HTR-8/SVneo (cell line): ENCODE data around the gene NF1.
"Not testable (repeated sequence)": the region's sequence is repeated elsewhere in the genome, so short reads cannot be mapped to it uniquely, and the experiment has no call there.

Experiments used
- DNase-seq: peaks from one replicate; pipeline ENCODE4 v3.0.0; 2011; ENCODE audit warnings: low spot score, mixed read lengths; ENCODE audit not compliant: insufficient read length
- FAIRE-seq: peaks from 2 replicates; lab custom pipeline; 2011; peaks lifted over from hg19 to GRCh38; lab: Jason Lieb, UNC

The NF1 gene

GRCh38 chr17:31074772-31075555, 19.8 kb upstream of the NF1 start:
- FAIRE-seq (peak; percentile 23), DNase-seq (no peak)

DNA sequence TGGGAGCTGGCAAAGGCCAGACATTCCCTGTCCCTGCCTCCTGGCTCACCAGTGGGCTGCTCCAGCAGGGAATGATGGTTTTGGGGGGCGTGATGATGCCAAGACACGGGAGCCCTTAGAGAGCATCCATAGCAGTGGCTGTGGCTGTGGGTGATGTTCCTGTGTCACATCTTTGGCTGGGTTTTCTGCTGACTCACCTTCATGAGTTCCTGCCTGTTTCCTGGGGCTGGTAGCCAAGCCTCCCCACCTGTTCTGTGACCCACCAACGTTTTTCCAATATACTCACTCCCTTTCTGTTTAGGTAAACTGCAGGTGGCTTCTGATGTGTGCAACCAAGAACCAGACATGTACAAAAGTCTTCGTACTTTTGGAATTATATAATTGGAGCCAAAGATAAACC, 16.5 kb upstream of the NF1 start:
- DNase-seq = no peak
- FAIRE-seq = no peak

DNA sequence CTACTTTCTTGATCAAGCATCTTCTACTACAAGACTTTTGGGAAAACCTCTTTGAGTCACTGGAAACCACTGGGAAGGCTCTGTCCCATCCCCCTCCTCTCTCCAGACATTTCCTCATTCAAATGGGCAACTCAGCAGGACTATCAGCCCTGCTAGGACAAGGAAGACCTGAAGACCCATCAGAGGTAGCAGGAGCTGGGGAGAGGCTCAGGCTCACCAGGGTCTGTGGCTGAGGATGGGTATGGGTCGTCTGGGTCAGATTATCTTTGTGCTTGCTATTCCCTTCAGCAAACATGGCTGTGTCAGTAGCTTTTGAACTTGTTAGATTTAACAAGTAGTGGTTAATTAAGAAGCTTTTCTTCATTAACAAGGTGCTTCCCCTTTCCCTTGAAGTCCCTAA, 15.0 kb upstream of the NF1 start:
- FAIRE-seq = no peak
- DNase-seq = no peak

DNA sequence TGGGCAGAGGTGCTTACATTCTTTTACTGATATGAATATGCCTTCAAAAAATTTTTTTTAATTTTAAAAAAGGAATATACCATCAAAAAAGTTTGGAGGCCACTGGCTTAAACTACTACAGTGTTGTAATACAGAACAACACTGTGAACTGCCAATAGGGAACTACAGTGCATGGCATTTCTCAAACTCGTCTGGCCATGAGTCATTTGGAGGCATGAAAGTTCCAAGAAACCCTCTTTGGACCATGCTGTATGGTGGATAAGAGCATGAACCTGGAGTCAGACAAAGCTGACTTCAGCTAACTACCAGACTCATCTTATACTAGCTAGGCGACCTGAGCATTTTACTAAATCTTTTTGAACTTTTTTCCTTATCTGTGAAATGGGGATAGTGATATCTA, 9.2 kb upstream of the NF1 start:
- FAIRE-seq = no peak
- no peak for DNase-seq

DNA sequence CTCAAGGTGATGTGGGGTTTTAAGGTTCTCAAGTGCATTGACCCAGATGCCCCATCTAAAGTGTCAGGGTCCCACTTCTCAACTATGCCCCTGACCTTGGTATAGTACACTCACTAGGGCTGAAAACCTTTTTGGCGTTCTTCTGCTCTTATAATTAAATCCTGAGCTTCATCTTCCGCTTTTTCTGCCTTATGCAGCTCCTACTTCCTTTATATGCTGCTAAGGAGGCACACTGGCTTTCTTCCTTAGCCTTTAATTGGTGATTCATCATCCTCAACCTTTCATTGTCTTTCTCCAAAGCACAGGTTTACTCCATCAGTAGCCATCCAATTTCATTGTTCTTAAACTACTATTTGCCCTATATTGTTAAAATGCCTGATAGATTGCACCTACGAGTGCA, 5.3 kb upstream of the NF1 start:
- DNase-seq = no peak
- FAIRE-seq = no peak

DNA sequence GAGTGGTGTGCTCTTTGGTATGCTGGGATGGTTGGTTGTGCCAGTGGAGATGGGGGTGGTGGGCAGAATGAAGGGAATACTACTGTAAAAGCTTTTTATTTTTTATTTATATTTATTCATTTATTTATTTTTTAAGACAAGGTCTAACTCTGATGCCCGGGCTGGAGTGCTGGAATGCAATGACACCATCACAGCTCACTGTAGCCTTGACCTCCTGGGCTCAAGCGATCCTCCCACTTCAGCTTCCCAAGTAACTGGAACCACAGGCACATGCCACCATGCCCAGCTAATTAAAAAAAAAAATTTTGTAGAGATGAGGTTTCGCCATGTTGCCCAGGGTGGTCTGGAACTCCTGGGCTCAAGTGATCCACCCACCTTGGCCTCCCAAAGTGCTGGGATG, 4.1 kb upstream of the NF1 start:
- not testable (repeated sequence) for FAIRE-seq, DNase-seq

DNA sequence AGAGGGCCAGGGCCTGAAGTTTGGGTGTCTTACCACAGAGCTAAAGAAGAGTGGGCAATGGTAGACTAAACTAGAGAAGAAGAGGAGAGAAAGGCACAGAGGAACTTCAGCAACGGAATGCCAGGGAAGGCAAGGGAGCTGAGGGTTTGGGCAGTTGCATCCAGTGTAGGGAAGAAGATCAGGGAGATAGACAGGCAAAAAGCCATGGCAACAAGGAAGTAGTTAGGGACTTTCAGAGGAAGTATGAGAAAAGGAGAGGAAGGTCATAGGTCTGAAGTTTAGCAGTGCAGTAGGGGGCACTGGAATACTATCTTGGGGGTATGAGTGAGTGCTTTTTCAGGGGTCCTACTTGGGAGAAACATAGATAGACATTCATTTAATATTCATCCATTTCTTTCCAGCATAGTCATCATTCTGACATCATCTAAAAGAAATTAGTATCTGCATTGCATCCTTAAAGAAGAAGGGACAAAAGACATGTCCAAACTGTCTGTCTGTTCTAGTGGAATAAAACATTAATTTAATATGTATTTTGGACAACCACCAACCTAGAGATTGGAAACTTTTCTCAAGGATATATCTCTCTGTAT, 2.2 kb upstream of the NF1 start:
- DNase-seq = no peak
- peak; percentile 36 for FAIRE-seq

GRCh38 chr17:31093866-31094599, 744 bp upstream of the NF1 start:
- FAIRE-seq = no peak
- peak; percentile 13 for DNase-seq

- FAIRE-seq (peak; percentile 58), DNase-seq (peak; percentile 77)
These were observed 694 bp downstream of the NF1 start for GRCh38 chr17:31095236-31096105.

DNA sequence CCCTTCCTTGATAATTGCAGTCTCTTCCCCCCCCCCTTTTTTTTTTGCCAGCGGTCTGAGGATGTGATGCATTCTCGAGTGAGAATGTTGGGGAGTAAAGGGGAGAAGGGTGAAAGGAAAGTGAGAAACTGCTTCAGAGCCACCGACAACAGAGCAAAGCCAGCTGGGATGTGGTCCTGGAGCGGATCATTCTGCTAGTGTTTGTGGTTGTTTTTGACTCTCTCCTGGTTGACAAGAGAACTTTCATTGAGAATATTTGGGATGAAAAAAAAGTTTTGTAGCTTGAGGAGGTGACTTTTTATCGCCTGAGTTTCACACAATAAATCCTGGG, 1.3 kb downstream of the NF1 start:
- FAIRE-seq (no peak), DNase-seq (peak; percentile 14)

DNA sequence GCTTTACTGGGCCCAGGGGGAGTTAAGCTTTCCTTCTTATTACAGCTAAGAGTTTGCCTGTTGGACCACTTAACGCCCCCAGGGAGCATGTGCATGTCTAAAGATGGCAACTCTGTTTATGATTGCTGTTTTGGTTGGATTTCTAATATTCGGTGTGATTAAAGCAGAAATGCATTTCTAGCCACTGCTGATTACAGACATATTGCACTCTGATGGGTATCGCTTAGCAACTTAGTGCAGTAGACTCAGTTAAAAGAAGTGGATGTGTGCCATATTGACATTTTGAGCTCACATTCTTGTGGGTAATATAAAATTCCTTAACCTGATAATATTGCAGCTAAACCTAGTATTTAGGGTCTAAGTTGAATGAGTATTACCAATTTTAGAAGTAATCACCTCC, 4.2 kb downstream of the NF1 start:
- DNase-seq = no peak
- FAIRE-seq = no peak

DNA sequence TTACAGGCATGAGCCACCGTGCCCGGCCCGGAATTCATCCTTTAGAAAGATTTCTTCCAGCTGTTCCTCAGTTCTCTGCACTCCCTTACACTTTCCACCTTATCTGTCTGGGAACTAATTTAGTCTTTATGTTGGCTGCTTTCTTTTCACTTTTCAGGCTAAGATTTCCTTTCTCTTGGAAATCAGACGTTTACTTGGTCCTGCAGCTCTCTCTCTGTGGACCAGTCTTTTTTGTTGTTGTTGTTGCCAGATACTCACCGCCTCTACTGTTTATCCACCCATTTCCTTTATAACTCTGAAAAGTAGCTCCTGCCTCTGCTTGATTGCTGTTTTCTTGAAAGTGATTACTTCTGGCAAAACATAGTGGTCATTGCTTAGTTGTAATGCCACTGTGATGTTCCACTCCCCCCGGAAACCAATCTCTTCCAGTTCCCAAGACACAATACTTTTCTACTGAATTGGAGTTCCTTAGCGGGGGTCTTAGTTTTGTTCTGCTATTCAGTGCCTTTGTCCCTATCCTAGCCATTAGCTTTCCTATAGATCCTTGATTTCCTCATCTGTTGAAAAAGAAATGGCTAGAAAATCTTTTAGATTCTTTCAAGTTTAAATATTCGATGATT, 6.2 kb downstream of the NF1 start:
- DNase-seq (no peak), FAIRE-seq (no peak)

DNA sequence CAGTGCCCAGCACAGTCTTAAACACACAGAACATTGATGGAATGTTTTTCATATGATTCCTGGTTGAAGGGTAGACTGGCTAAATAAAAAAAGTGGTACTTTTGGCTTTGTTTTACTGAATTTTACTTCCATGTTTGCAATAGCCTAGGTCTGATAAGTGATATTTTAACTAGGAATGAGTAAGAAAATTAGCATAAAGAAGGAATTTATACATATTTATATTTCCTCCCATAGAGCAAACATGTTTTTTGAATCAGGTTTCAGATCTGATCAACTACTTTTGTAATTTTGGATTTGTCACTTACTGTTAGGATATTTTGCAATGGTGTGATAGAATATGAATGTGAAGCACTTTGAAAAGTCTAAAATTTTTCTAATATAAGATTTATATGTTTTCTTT, 7.2 kb downstream of the NF1 start:
- no peak for DNase-seq
- FAIRE-seq = no peak

- FAIRE-seq (no peak), DNase-seq (no peak)
These were observed 11.2 kb downstream of the NF1 start for GRCh38 chr17:31105991-31106390.

- DNase-seq (no peak), FAIRE-seq (no peak)
These were observed 16.4 kb downstream of the NF1 start for GRCh38 chr17:31111183-31111582.

DNA sequence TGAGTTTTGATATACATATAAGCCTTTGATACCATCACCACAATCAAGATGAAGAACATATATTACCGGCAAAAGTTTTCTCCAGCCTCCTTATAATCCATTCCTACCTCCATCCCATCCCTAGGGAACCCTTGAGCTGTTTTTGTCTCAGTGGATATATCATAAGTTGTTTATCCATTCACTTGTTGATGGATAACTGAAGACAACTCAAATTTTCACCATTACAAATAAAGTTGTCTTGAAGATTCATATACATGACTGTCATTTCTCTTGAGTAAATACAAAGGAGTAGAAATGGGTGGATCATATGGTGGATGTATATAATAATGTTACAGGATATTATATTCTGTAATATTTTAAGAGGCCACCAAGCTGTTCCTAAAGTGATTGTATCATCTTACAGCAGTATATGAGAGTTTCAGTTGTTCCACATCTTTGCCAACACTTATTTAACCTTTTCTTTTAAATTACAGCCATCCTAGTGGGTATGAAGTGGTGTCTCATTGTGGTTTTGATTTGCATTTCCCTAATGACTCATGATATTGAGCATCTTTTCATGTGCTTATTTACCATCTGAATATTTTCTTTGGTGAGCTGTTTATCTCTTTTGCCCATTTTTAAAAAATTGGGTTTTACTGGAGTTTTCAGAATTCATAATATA, 17.4 kb downstream of the NF1 start:
- FAIRE-seq (no peak), DNase-seq (no peak)

DNA sequence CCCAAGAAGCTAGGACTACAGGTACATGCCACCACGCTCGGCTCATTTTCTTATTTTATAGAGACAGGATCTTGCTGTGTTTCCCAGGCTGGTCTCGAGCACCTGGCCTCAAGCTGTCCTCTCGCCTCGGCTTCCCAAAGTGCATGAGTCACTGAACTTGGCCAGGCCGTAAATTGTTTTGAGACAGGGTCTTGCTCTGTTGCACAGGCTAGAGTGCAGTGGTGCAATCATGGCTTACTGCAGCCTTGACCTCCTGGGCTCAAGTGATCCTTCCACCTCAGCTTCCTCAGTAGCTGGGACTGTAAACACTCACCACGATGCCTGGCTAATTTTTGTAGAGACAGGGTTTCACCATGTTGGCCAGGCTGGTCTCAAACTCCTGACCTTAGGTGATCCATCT, 18.6 kb downstream of the NF1 start:
- DNase-seq = not testable (repeated sequence)
- FAIRE-seq = peak; percentile 33

DNA sequence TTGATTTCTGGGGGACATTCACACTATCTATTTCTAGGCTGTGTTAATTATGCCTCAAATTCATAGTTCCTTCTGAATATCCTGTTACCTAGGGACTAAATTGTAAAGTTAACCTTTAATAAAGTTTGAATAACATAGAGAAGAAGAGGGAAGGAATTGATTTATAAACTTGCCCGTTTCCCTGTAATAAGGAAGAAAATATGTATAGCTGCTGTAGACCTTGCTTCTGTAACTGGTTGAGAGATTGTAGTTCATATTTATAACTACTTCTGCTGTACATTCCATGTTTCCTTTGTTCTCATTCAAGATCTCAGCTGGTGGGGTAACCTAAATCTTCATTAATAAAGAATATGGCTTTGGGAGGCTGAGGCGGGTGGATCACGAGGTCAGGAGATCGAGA, 19.2 kb downstream of the NF1 start:
- DNase-seq (no peak), FAIRE-seq (no peak)

- DNase-seq (no peak), FAIRE-seq (peak; percentile 63)
These were observed 20.3 kb downstream of the NF1 start for GRCh38 chr17:31114956-31115555.
